BE2C (cell line): ENCODE results near the gene PDCD7.

Experiments used
- DNase-seq: peaks from one replicate; pipeline ENCODE4 v3.0.0-alpha.2; 2020
- H3K27me3 ChIP-seq: fragments of 250-450 bp; sonication (Bioruptor Pico); 2 replicates; pipeline ENCODE4 v1.5.1; 2020; ENCODE audit warnings: mild to moderate bottlenecking
- H3K36me3 ChIP-seq: fragments of 250-450 bp; sonication (Bioruptor Pico); 2 replicates; pipeline ENCODE4 v1.5.1; 2020; ENCODE audit warnings: mild to moderate bottlenecking
- H3K4me1 ChIP-seq: fragments of 250-450 bp; sonication (Bioruptor Pico); 2 replicates; pipeline ENCODE4 v1.5.1; 2020
- H3K4me3 ChIP-seq: 2 replicates; pipeline ENCODE4 v1.5.1; 2011; ENCODE audit warnings: low read depth, low read length
- H3K9me3 ChIP-seq: fragments of 250-450 bp; sonication (Bioruptor Pico); 2 replicates; pipeline ENCODE4 v1.5.1; 2020
- TF ChIP-seq, protein P1 (sequence below): IDR thresholded peaks from 2 replicates; pipeline ENCODE4 v1.5.1; 2012; ENCODE audit warnings: mild to moderate bottlenecking, low read depth, low read length

The PDCD7 gene

DNA sequence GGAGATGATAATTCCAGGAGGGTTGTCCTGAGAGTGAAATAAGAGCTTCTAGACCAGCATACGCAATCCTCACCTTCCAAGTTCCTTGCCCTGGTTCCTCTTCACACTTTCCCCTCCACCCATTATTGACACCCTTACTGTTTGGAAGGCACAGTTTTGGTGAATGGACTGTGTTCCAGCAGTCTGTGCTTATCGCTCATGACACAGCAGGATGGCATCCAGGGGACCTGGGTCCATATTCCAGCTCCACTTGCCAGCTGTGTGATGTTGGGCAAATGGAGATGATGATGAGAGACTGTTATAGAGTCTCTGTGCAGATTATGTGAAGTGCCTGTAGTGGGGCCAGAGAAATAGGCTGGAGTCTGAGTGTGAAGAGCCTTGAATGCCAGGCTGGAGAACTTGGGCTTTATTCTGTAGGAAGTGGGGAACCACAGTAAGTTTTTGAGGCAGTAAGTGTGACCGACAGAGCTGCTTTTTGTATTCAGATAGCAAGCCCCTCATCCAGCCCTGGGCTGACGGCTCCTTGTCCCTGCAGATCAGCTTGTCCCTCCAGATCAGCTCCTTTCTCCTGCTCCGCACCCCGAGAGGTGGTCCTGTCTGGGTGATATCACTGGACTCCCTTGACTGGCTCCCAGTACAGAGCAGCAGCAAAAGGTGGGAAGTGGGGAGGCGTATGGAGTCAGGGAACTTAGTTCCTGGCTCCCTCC lies 49.0 kb downstream of the PDCD7 start:
- Histone ChIP-seq H3K4me3 (no peak overlapping the region), H3K36me3 (no peaks in the 10 kb centered on the region), H3K9me3 (no peaks in the 10 kb centered on the region), H3K4me1 (peaks cover 4% of the 10 kb centered on the region), H3K27me3 (no peaks in the 10 kb centered on the region)
- TF ChIP-seq, protein P1, sequence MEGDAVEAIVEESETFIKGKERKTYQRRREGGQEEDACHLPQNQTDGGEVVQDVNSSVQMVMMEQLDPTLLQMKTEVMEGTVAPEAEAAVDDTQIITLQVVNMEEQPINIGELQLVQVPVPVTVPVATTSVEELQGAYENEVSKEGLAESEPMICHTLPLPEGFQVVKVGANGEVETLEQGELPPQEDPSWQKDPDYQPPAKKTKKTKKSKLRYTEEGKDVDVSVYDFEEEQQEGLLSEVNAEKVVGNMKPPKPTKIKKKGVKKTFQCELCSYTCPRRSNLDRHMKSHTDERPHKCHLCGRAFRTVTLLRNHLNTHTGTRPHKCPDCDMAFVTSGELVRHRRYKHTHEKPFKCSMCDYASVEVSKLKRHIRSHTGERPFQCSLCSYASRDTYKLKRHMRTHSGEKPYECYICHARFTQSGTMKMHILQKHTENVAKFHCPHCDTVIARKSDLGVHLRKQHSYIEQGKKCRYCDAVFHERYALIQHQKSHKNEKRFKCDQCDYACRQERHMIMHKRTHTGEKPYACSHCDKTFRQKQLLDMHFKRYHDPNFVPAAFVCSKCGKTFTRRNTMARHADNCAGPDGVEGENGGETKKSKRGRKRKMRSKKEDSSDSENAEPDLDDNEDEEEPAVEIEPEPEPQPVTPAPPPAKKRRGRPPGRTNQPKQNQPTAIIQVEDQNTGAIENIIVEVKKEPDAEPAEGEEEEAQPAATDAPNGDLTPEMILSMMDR: no peak
- DNase-seq: no peak

DNA sequence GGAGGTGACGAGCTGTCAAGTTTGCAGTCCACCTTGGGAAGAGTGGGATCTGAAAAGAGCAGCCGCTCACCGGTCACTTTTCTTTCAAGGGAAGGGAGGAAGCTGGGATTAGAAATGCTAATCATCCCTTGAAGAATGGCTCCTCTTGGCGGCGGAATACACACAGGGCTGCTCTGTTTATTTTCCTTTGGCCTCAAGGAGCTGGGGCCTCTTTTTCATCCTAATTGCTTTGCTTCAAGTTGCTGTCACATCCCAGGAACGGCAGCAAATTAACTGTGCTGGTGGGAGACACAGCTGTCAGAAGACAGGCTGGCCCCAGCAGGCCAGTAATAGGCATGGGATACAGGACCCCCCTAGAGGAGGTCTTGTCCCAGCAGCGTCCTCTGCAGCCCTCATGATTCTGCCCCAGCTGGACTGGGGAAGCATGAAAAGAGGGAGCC lies 50.3 kb downstream of the PDCD7 start:
- H3K27me3 ChIP-seq: no peaks in the 10 kb centered on the region

DNA sequence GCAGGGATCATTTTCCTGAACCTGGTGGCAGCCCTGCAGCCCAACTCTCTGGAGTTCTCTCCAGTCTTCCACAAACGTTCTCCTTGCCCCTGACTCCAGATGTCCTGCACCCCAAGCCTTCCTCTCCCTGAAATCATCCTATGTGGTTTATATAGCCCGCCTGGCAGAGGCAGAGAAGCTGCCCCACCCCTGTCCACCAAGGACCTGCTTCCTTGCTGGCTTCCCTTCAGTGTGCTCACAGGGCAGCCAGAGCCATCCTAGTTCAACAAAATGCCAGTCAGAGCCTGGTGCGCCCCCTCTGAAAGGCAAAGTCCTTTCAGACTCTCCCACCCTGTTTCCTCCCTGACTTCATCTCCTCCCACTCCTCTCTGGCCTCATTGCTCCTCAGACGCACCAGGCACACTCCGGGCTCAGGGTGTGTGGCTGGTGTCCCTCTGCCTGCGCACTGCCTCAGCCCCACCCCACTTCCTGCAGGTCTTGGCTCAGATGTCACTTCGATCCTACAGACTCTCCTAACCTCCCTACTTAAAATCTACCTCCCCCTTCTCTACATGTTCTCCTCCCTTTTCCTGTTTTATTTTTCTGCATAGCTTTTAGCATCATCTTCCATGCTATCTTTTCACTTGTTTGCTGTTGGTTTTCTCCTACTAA lies 51.2 kb downstream of the PDCD7 start:
- peak; percentile 33 for DNase-seq
- H3K27me3 ChIP-seq: no peaks in the 10 kb centered on the region

More for the DNA sequence above, 50.3 kb downstream of the PDCD7 start:
- TF ChIP-seq, protein P1: no peak
- Histone ChIP-seq H3K4me3 (no peak overlapping the region), H3K36me3 (no peaks in the 10 kb centered on the region), H3K4me1 (peaks cover 4% of the 10 kb centered on the region), H3K9me3 (no peaks in the 10 kb centered on the region)
- no peak for DNase-seq

DNA sequence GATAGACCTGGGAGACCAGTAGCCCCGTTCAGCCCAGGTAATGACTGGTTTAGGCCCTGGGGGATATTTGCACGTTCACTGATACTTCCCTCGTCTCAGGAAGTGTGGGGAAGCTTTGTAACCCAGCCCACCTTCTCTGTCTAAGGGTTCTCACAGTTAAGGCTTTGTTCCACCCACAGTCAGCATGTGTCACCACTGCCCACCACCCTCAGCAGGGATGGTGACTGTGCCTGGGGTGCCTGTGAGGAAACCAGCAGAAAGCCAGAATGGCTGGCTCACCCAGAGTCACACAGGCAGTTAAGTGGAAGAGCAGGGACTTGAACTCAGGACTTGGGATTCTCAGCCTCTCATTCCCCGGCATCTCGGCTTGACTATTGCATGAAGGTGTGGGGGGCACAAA lies 51.9 kb downstream of the PDCD7 start:
- Histone ChIP-seq H3K4me1 (peaks cover 4% of the 10 kb centered on the region), H3K4me3 (no peak overlapping the region), H3K9me3 (no peaks in the 10 kb centered on the region), H3K36me3 (no peaks in the 10 kb centered on the region), H3K27me3 (no peaks in the 10 kb centered on the region)
- TF ChIP-seq, protein P1: no peak
- DNase-seq: no peak

More for the DNA sequence above, 51.2 kb downstream of the PDCD7 start:
- H3K4me1 ChIP-seq: peaks cover 4% of the 10 kb centered on the region
- no peaks in the 10 kb centered on the region for H3K9me3 ChIP-seq
- no peaks in the 10 kb centered on the region for H3K36me3 ChIP-seq
- TF ChIP-seq, protein P1: no peak
- no peak overlapping the region for H3K4me3 ChIP-seq

DNA sequence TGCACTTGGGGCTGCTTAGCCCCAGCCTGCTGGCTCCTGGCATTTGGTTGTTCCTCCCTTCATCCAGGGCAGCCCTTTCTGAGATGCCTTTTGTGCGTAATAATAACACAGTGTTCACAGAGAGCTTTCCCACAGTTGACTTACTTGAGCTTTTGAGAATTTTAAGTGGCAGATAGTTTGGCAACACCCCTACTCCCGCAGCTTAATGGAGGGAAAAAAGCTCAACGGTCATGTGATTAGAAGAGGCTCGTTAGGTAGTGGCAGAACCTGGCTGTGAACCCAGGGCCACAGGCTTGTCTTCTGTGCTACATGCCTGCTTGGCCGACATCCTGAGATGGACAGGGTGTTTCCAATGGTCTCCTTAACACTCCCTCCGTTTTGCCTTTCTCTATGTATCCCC lies 52.3 kb downstream of the PDCD7 start:
- Histone ChIP-seq H3K27me3 (no peaks in the 10 kb centered on the region), H3K4me3 (no peak overlapping the region), H3K36me3 (no peaks in the 10 kb centered on the region), H3K9me3 (no peaks in the 10 kb centered on the region), H3K4me1 (peaks cover 4% of the 10 kb centered on the region)
- no peak for DNase-seq
- TF ChIP-seq, protein P1: no peak

DNA sequence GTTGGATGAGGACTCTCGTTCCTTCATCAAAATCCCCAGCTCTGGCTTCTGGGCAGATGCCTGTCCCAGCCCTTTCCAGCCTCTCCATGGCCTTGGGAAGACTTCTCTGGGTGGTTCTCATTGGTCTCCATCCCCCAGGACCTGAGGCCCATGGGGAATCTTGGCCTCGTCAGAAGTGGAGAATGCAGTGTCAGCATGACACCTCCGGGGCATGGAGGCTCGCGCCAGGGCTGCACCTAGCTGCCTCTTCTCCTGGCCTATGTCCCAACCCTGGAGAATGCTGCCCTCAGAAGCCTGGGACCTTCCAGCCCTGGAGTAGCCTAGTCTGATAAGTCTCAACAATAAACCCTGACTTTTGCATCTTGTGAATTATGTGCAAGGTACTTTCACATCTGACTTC lies 54.0 kb downstream of the PDCD7 start:
- no peaks in the 10 kb centered on the region for H3K36me3 ChIP-seq
- no peak overlapping the region for H3K4me3 ChIP-seq
- DNase-seq: no peak
- TF ChIP-seq, protein P1: no peak
- peaks cover 7% of the 10 kb centered on the region for H3K4me1 ChIP-seq
- H3K27me3 ChIP-seq: no peaks in the 10 kb centered on the region
- no peaks in the 10 kb centered on the region for H3K9me3 ChIP-seq
